Nephron progenitor cell (in vitro differentiated cells): ENCODE data around the gene DUSP28.

ENCODE experiments used
- DNase-seq: peaks from one replicate; pipeline ENCODE4 v3.0.0; 2021
- H3K27ac Mint-ChIP-seq: 2 replicates; pipeline ENCODE4 v1.8.0; 2021; ENCODE audit warnings: mild to moderate bottlenecking, moderate library complexity, mixed read lengths
- H3K27me3 Mint-ChIP-seq: 2 replicates; pipeline ENCODE4 v1.8.0; 2021; ENCODE audit warnings: mild to moderate bottlenecking, low read depth, mixed read lengths; ENCODE audit not compliant: poor library complexity
- H3K36me3 Mint-ChIP-seq: 2 replicates; pipeline ENCODE4 v1.8.0; 2021; ENCODE audit warnings: low read depth, mixed read lengths
- H3K4me1 Mint-ChIP-seq: 2 replicates; pipeline ENCODE4 v1.8.0; 2021; ENCODE audit warnings: mixed read lengths
- H3K4me3 Mint-ChIP-seq: 2 replicates; pipeline ENCODE4 v1.8.0; 2021; ENCODE audit warnings: mild to moderate bottlenecking, moderate library complexity, mixed read lengths
- H3K9me3 Mint-ChIP-seq: 2 replicates; pipeline ENCODE4 v1.8.0; 2021; ENCODE audit warnings: mild to moderate bottlenecking, moderate library complexity, mixed read lengths
- CTCF ChIP-seq: fragments of 200-600 bp; sonication (generic); IDR thresholded peaks from 2 replicates; pipeline ENCODE4 v1.5.0; 2021; ENCODE audit warnings: antibody characterized with exemption

Gene DUSP28

GRCh38 chr2:240568678-240569522 is 8.7 kb downstream of the DUSP28 start:
- Mint-ChIP-seq H3K36me3 (no peaks in the 10 kb centered on the region), H3K4me3 (peak overlapping the region; percentile 79), H3K27ac (no peak overlapping the region), H3K27me3 (peaks cover 28% of the 10 kb centered on the region), H3K9me3 (no peaks in the 10 kb centered on the region), H3K4me1 (peaks cover 24% of the 10 kb centered on the region)
- no peak for TF ChIP-seq CTCF
- peak; percentile 64 for DNase-seq

- peaks cover 24% of the 10 kb centered on the region for H3K4me1 Mint-ChIP-seq
- H3K36me3 Mint-ChIP-seq = no peaks in the 10 kb centered on the region
- peak overlapping the region; percentile 79 for H3K4me3 Mint-ChIP-seq
- no peak for TF ChIP-seq CTCF
- H3K27ac Mint-ChIP-seq = no peak overlapping the region
- peaks cover 28% of the 10 kb centered on the region for H3K27me3 Mint-ChIP-seq
- no peaks in the 10 kb centered on the region for H3K9me3 Mint-ChIP-seq
- DNase-seq = peak; percentile 4
These were observed 9.4 kb downstream of the DUSP28 start for GRCh38 chr2:240569523-240569997.

GRCh38 chr2:240569998-240570530 is 9.9 kb downstream of the DUSP28 start:
- DNase-seq = no peak
- H3K4me3 Mint-ChIP-seq = no peak overlapping the region
- TF ChIP-seq CTCF = no peak

GRCh38 chr2:240570531-240571313 is 10.6 kb downstream of the DUSP28 start:
- H3K27me3 Mint-ChIP-seq = peaks cover 28% of the 10 kb centered on the region
- TF ChIP-seq CTCF = no peak
- H3K27ac Mint-ChIP-seq = no peak overlapping the region
- no peak overlapping the region for H3K4me3 Mint-ChIP-seq
- no peaks in the 10 kb centered on the region for H3K9me3 Mint-ChIP-seq
- no peaks in the 10 kb centered on the region for H3K36me3 Mint-ChIP-seq
- DNase-seq = no peak
- H3K4me1 Mint-ChIP-seq = peaks cover 23% of the 10 kb centered on the region

More at GRCh38 chr2:240569998-240570530, 9.9 kb downstream of the DUSP28 start:
- H3K27me3 Mint-ChIP-seq = peaks cover 28% of the 10 kb centered on the region
- H3K27ac Mint-ChIP-seq = no peak overlapping the region
- H3K36me3 Mint-ChIP-seq = no peaks in the 10 kb centered on the region
- no peaks in the 10 kb centered on the region for H3K9me3 Mint-ChIP-seq
- peaks cover 24% of the 10 kb centered on the region for H3K4me1 Mint-ChIP-seq

- Mint-ChIP-seq H3K4me3 (no peak overlapping the region), H3K27me3 (peaks cover 23% of the 10 kb centered on the region), H3K27ac (no peak overlapping the region), H3K36me3 (no peaks in the 10 kb centered on the region), H3K9me3 (no peaks in the 10 kb centered on the region), H3K4me1 (peaks cover 15% of the 10 kb centered on the region)
- TF ChIP-seq CTCF = no peak
- peak; percentile 3 for DNase-seq
These were observed 11.3 kb downstream of the DUSP28 start for GRCh38 chr2:240571314-240571973.
